K562 treated with DMSO at 1 percent for 24 hours (cell line): ENCODE results near the gene ISY1. TPM values are rescaled to one million over a fixed set of nuclear protein-coding genes. Genes with fewer than 3 reads are reported as not detected.

Source experiments
- total RNA-seq: library from RNA; unstranded; fragments of 300-600 nt; gene quantifications from 2 replicates; pipeline ENCODE4 v1.2.3, GENCODE V29; 2022; ENCODE audit warnings: low read depth; ENCODE audit not compliant: insufficient read depth

Gene ISY1
- 17.6 and 29.3 TPM in 2 replicates for total RNA-seq

GRCh38 chr3:129160891-129161859, at the start of gene ISY1:
TSS of gene ISY1 (minus strand) at chr3:129161063. CDS start at chr3:129160975, 88 bp downstream.

DNA sequence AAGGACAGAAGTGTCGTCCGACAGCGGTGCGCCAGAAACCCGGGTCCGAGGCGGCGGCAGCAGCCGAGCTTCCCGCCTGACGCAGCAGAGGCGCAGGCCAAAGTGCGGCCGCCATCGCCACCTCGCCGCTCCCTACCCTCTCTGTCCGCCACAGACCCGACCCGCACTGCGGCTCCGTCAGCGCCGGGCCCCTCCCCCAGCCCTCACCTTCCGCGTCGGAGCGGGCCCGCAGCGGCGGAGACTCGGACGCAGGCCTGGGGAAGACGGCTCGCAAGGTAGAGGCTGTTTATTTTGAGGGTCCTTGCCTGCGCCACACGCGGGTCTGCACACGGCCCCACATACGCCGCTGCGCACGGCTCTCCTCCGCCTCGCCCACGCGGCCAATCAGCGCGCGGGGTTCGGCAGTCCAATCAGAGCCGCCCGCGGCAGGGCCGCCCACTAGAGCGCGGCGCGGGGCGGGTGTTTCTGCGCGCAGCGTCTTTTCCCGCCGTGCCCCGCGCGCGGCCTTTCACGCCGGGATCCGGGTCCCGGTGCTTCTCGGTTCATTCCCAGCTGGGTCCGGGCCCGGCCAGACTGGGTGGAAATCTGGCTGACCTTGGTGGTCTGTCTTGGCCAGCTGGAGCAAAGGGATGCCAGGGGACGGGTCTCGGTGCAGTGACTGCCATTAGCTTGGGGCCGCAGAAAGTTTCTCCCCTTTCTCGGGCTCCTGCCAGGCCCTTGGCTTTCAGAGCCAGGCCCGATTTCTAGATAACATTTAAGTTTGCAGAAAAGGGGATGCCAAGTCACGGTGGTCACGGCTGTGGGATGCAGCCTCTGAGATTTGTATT, 22.9 kb upstream of the ISY1 start, which contains the start of gene CNBP:
Gene CNBP, minus strand, starts transcription at position 328 of the 827 bp plus-strand sequence. CDS start 12,139 bp downstream, outside the sequence.

DNA sequence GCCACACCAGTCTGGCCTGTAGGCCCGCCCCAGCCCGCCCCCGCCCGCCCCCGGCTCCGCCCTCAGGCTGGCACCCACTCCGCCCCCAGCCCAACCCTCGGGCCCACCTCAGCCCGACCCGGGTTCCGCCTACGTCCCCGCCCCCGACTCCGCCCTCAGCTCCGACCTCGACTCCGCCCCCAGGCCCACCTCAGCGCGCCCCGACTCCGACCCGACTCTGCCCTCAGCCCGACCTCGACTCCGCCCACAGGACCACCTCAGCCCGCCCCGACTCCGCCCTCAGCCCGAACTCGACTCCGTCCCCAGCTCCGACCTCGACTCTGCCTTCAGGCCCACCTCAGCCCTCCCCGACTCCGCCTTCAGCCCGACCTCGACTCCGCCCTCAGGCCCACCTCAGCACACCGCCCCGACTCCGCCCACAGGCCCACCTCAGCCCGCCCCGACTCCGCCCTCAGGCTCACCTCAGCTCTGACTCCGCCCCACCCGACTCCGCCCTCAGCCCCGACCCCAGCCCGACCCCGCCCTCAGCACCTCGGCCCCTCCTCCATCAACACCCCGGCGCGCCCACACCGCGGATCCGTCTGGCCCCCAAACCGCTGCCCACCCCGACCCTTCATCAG, 39.0 kb downstream of the ISY1 start, which contains the start of gene RAB43:
Gene RAB43, minus strand, starts transcription at position 13 of the 620 bp plus-strand sequence. CDS start 315 bp downstream, outside the sequence.

Other genes with a start within 250 kb of the ISY1 start
- 0.49 and 0.68 TPM in 2 replicates for gene CFAP92, start 167.0 kb downstream of the ISY1 start, total RNA-seq
- gene EFCC1, start 159.8 kb downstream of the ISY1 start, total RNA-seq, result not detected in 2 replicates
- not detected in 2 replicates for gene GP9, start 100.3 kb downstream of the ISY1 start, total RNA-seq
- 17.8 and 19.5 TPM in 2 replicates for gene RAB43, start 39.3 kb downstream of the ISY1 start, total RNA-seq
- 237 and 251 TPM in 2 replicates for gene CNBP, start 22.8 kb upstream of the ISY1 start, total RNA-seq
- 120 and 121 TPM in 2 replicates for gene COPG1, start 88.5 kb upstream of the ISY1 start, total RNA-seq
- 40.5 and 45.0 TPM in 2 replicates for gene HMCES, start 117.8 kb upstream of the ISY1 start, total RNA-seq